ENCODE measurements around the gene DHX35. TPM values are rescaled to one million over a fixed set of nuclear protein-coding genes. Genes with fewer than 3 reads are reported as not detected.

Gene DHX35
- total RNA-seq, 1 experiment from 2014 or later, result 19.8 TPM

DNA sequence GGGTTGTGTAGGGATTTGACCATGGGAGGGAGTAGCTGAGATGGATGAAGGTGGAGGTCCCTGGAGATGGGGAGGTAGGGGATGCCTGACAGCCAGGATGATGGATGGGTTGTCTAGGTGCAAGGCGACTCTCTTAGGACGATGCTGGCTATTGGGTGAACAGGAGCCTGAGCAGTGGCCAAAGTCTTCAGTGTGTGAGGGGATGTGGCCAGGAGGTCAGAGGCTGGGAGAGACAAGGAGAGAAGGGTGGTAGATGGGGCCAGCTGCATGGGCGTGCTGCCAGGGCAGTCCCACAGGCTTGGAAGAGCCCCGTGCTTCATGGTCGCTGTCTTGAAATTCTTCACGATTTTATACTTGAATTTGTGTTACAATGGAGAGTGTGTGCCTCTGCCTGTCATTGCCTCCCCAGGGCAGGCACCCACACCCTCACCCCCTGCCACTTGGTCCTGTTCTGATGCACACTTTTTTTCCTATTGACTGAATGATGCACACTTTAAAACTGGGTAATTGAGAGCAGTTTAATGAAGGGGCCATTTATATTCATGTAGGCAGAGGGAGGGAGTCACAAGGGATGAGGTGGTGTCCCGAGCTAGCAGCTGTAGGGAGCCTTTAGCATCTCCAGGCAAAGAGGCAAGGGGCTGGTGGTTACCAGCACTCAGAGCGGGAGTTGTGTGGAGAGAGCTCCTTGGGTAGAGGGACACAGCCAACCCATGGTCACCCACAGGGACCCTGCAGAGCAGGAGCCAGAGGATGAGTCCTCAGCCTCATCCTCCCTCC, 120.7 kb downstream of the DHX35 start:
- DNase-seq (ENCODE audit: low spot score), result no peak
- in situ Hi-C loops (cut with HindIII; ENCODE audit: low sequenced_read_pairs), result no loop called here

DNA sequence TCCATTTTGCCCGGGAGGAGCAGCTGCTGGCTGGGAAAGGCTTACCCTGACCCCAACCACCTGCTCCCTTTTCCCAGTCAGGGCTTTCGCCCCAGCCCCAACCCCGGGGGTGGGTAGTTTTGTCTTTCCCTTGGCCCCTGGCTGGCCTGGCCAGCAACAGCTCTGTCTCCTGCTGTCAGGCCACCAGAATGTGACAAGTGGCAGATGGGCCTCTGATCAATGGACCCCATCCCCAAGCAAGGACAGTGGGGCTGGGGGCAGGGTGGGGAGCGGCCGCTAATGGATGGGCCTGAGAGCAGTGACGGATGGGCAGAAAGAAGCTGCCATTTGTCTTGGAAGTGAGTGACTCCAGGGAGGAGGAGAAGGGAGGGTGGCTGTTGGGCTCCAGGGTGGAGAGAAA, 121.6 kb downstream of the DHX35 start:
- in situ Hi-C loops (cut with HindIII; ENCODE audit: low sequenced_read_pairs), result no loop called here
- DNase-seq (ENCODE audit: low spot score), result no peak

DNA sequence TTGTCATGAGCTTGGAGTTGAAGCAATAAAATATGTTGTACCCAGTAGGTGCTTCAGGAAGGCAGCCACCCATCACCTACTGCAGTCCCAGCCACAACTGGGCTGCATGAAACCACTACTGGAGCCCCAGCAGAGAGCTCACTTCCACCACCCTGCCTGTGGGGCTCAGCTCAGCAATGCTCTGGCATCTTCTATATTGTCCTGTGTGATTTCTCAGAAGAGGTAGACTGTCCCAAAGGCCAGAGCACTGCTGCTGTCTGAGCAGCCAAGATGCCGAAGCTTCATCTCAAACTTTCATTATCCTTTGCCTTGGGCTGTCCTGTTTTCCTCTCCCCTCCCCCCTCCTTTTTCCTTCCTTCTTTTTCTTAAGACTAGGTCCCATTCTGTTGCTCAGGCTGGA, 126.9 kb downstream of the DHX35 start:
- in situ Hi-C loops (cut with HindIII; ENCODE audit: low sequenced_read_pairs), result no loop called here

More for the DNA sequence above, 126.9 kb downstream of the DHX35 start:
- DNase-seq (ENCODE audit: low spot score), result no peak

Other genes starting within 250 kb of the DHX35 start
- not detected in 2 replicates for gene SLC32A1, start 237.9 kb upstream of the DHX35 start, total RNA-seq (2014; rRNA removed; shearing (Covaris generic))
- gene ACTR5, start 213.9 kb upstream of the DHX35 start, total RNA-seq (2014; rRNA removed; shearing (Covaris generic)), result 10.9 and 28.1 TPM in 2 replicates
- gene PPP1R16B, start 156.6 kb upstream of the DHX35 start, total RNA-seq (2014; rRNA removed; shearing (Covaris generic)), result 0.06 TPM in 1 of 2 replicates, not detected in the other
- gene FAM83D, start 35.9 kb upstream of the DHX35 start, total RNA-seq (2014; rRNA removed; shearing (Covaris generic)), result 38.4 and 43.1 TPM in 2 replicates

Measured in G401 (cell line).